HCT116 (cell line): ENCODE data around the gene WDPCP.

Source experiments
- CTCF ChIP-seq, 3 experiments: fragments of 200-600 bp in 1 of 3; sonication (generic) in 1 of 3; IDR thresholded peaks in 2 of 3; conservative IDR thresholded peaks in 1 of 3; 2 replicates each; pipeline ENCODE4 v1.5.1; 2012 to 2017; ENCODE audit warnings: low read depth in 2 of 3, low read length in 2 of 3, antibody characterized with exemption in 1 of 3, borderline replicate concordance in 1 of 3, control low read depth in 1 of 3, mild to moderate bottlenecking in 1 of 3, mixed read lengths in 1 of 3, mixed run types in 1 of 3, moderate library complexity in 1 of 3; ENCODE audit not compliant: insufficient read depth in 1 of 3
- SIN3A ChIP-seq: IDR thresholded peaks from 2 replicates; pipeline ENCODE4 v1.6.1; 2012; ENCODE audit warnings: low read depth

DNA sequence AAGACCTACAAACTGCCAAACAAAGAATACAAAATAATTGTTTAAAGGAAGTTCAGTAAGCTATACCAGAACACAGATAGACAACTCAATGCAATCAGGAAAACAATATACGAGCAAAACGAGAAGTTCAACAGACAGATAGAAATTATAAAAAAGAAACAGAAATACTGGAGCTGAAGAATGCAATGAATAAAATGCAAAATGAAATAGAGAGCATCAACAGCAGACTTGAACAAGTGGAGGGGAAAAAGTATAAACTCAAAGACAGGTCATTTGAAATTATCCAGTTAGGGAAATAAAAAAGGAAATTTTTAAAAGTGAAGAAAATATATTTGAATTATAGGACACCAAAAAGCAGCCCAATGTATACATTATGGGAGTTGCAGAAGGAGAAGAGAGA, 44.1 kb upstream of the WDPCP start:
- TF ChIP-seq CTCF (IDR thresholded peaks at IDR 0.05 in 2 of 3, conservative IDR thresholded peaks at IDR 0.05 in 1 of 3; ENCODE audit: borderline replicate concordance in 1 of 3, insufficient read depth in 1 of 3, low read depth in 2 of 3, low read length in 2 of 3) (no peak), SIN3A (no peak)
